Breast epithelium (tissue), 3 donors: ENCODE data around the gene FLNB.

Experiments
- POLR2A ChIP-seq: fragments of 450-650 bp; IDR thresholded peaks from one replicate; pipeline ENCODE4 v1.6.1; 2016; ENCODE audit warnings: antibody characterized with exemption, mild to moderate bottlenecking, moderate library complexity
- POLR2AphosphoS5 ChIP-seq, 3 donors: sonication (generic); formaldehyde crosslinking; IDR thresholded peaks; one replicate each; pipeline ENCODE4 v1.6.1; 2017; ENCODE audit warnings: antibody characterized with exemption in 3 of 3
- TF ChIP-seq, protein P1 (sequence below), 3 donors: fragments of 450-650 bp; IDR thresholded peaks; one replicate each; pipeline ENCODE4 v1.5.1; 2016 to 2017; ENCODE audit warnings: antibody characterized with exemption in 3 of 3, mild to moderate bottlenecking in 3 of 3, moderate library complexity in 3 of 3

DNA sequence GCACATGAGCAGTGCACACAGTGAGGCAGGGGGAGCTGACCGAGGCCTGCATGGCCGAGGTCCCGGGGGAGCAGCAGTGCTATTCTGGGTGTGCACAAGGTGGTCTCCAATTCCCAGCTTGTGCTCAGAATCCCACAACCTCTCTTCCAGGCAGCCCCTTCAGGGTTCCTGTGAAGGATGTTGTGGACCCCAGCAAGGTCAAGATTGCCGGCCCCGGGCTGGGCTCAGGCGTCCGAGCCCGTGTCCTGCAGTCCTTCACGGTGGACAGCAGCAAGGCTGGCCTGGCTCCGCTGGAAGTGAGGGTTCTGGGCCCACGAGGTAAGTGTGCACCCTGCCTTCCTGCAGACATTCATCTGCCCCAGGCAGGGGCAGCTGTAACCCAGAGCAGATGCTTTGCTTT, 122.4 kb downstream of the FLNB start:
- TF ChIP-seq, protein P1, sequence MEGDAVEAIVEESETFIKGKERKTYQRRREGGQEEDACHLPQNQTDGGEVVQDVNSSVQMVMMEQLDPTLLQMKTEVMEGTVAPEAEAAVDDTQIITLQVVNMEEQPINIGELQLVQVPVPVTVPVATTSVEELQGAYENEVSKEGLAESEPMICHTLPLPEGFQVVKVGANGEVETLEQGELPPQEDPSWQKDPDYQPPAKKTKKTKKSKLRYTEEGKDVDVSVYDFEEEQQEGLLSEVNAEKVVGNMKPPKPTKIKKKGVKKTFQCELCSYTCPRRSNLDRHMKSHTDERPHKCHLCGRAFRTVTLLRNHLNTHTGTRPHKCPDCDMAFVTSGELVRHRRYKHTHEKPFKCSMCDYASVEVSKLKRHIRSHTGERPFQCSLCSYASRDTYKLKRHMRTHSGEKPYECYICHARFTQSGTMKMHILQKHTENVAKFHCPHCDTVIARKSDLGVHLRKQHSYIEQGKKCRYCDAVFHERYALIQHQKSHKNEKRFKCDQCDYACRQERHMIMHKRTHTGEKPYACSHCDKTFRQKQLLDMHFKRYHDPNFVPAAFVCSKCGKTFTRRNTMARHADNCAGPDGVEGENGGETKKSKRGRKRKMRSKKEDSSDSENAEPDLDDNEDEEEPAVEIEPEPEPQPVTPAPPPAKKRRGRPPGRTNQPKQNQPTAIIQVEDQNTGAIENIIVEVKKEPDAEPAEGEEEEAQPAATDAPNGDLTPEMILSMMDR (IDR thresholded peaks at IDR 0.05), result no peak
- no peak for TF ChIP-seq POLR2A
- TF ChIP-seq POLR2AphosphoS5 (IDR thresholded peaks at IDR 0.05), result no peak
